Panc1 (cell line): Measurements from ENCODE around the gene CUL9.

Experiments
- CTCF ChIP-seq: fragments of 450-650 bp; IDR thresholded peaks from 2 replicates; pipeline ENCODE4 v1.5.1; 2017; ENCODE audit warnings: mild to moderate bottlenecking
- POLR2AphosphoS5 ChIP-seq: IDR thresholded peaks from 2 replicates; pipeline ENCODE4 v1.6.1; 2012; ENCODE audit warnings: mild to moderate bottlenecking, low read depth, low read length, moderate library complexity
- SIN3A ChIP-seq: IDR thresholded peaks from 2 replicates; pipeline ENCODE4 v1.6.1; 2012; ENCODE audit warnings: low read depth, mild to moderate bottlenecking, low read length, moderate library complexity, borderline replicate concordance; ENCODE audit not compliant: insufficient read depth

- no peak for TF ChIP-seq CTCF
- TF ChIP-seq POLR2AphosphoS5, result no peak
- no peak for TF ChIP-seq SIN3A
Observed at GRCh38 chr6:43248101-43248500, 66.1 kb downstream of the CUL9 start.
